ENCODE data around the gene MAN1C1. TPM values are rescaled to one million over a fixed set of nuclear protein-coding genes. Genes with fewer than 3 reads are reported as not detected.

The MAN1C1 gene
- total RNA-seq, 1 experiment from 2014 or later, result 1.2 TPM

- ChIA-PET POLR2A (no interaction called here), RAD21 (ENCODE audit: low non-redundant PET in 1 of 2, low total read pairs in 2 of 2, uncharacterized antibody in 2 of 2, unreplicated experiment in 2 of 2) (no interaction called here), CTCF (no interaction called here)
- DNase-seq (ENCODE audit: low read depth, low spot score), result no peak
- TF ChIP-seq SP1 (IDR thresholded peaks at IDR 0.05; ENCODE audit: low read depth) (no peak), YY1 (IDR thresholded peaks at IDR 0.05; ENCODE audit: extremely low read depth, insufficient replicate concordance, low read depth, low read length) (no peak), ATF3 (IDR thresholded peaks at IDR 0.05) (no peak), POLR2AphosphoS5 (IDR thresholded peaks at IDR 0.05; ENCODE audit: low read depth, low read length) (no peak), FOSL1 (IDR thresholded peaks at IDR 0.05; ENCODE audit: low read depth) (no peak), POLR2A (IDR thresholded peaks at IDR 0.05; ENCODE audit: borderline replicate concordance, extremely low read depth, insufficient read depth, insufficient read length) (no peak), CBX3 (IDR thresholded peaks at IDR 0.05; ENCODE audit: low read depth) (no peak), RAD21 (IDR thresholded peaks at IDR 0.05; ENCODE audit: low read depth) (no peak), ZFX (IDR thresholded peaks at IDR 0.05) (no peak), EZH2 (IDR thresholded peaks at IDR 0.05) (no peak), SRF (IDR thresholded peaks at IDR 0.05; ENCODE audit: low read depth) (no peak), CEBPB (IDR thresholded peaks at IDR 0.05; ENCODE audit: low read depth) (no peak)
- H3K9me3 ChIP-seq (ENCODE audit: control insufficient read depth in 1 of 2, insufficient read depth in 1 of 2, low read depth in 1 of 2, low read length in 2 of 2), result no peaks in the 10 kb centered on the region
- H3K9ac ChIP-seq (ENCODE audit: low read length), result no peak overlapping the region
- peak; percentile 47; the same call in 1 of the 2 replicates for ATAC-seq
- no TSS peak for BruUV-seq (replicated peaks)
- H3K36me3 ChIP-seq (ENCODE audit: control insufficient read depth in 1 of 2, insufficient read depth in 2 of 2, low read length in 2 of 2), result no peaks in the 10 kb centered on the region
- no peak overlapping the region for H3K4me2 ChIP-seq (ENCODE audit: low read length)
- H3K4me3 ChIP-seq (replicated peaks in 1 of 2; ENCODE audit: low read depth in 1 of 2, low read length in 2 of 2), result no peak overlapping the region
- H3K9me2 ChIP-seq (ENCODE audit: insufficient read depth), result no peaks in the 10 kb centered on the region
- intact Hi-C loops (cut with micrococcal nuclease), result no loop called here
- no peaks in the 10 kb centered on the region for H3K27me3 ChIP-seq (ENCODE audit: insufficient read depth, low read length)
- H3K79me2 ChIP-seq (ENCODE audit: insufficient read depth, low read length), result no peaks in the 10 kb centered on the region
- no peaks in the 10 kb centered on the region for H4K20me1 ChIP-seq (ENCODE audit: insufficient read depth)
- H2AFZ ChIP-seq (ENCODE audit: low read depth, low read length, poor library complexity, severe bottlenecking), result no peak overlapping the region
- no peaks in the 10 kb centered on the region for H3K4me1 ChIP-seq (ENCODE audit: control insufficient read depth in 1 of 2, insufficient read depth in 2 of 2, low read length in 2 of 2)
- H3K27ac ChIP-seq (ENCODE audit: low read depth, low read length), result no peak overlapping the region
Observed at GRCh38 chr1:25580927-25581326, 35.7 kb upstream of the MAN1C1 start.

DNA sequence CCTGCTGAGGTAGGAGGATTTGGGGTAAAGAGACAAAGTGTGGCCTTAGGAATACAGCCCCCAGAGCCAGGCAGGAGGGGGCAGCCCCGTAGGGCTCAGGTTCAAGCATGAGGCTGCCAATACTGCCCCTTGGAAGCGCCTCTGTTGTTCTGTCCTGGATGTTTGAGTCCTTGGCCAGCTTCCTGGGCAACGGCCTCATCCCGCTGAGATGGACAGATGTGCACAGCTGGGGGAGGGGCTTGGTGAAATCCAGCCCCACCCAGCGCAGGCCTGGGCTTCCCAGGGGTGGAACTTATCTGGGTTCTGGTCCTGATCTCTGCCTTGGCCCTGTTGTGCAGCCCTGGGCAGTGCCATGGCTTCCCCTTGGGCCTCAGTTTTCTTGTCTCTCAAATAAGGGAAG is 34.8 kb upstream of the MAN1C1 start:
- BruUV-seq (replicated peaks), result no TSS peak
- POLR2A ChIA-PET, result no interaction called here
- H4K20me1 ChIP-seq (ENCODE audit: insufficient read depth), result no peaks in the 10 kb centered on the region
- DNase-seq (ENCODE audit: low read depth, low spot score) (no peak), ATAC-seq (no peak)
- H3K79me2 ChIP-seq (ENCODE audit: insufficient read depth, low read length), result no peaks in the 10 kb centered on the region
- no peaks in the 10 kb centered on the region for H3K4me1 ChIP-seq (ENCODE audit: control insufficient read depth in 1 of 2, insufficient read depth in 2 of 2, low read length in 2 of 2)
- CTCF ChIA-PET, result no interaction called here
- no peak overlapping the region for H2AFZ ChIP-seq (ENCODE audit: low read depth, low read length, poor library complexity, severe bottlenecking)
- no peaks in the 10 kb centered on the region for H3K9me2 ChIP-seq (ENCODE audit: insufficient read depth)
- TF ChIP-seq POLR2AphosphoS5 (IDR thresholded peaks at IDR 0.05; ENCODE audit: low read depth, low read length), result no peak
- TF ChIP-seq ATF3 (IDR thresholded peaks at IDR 0.05), result no peak
- TF ChIP-seq ELF1 (IDR thresholded peaks at IDR 0.05; ENCODE audit: borderline replicate concordance, low read depth), result no peak
- TF ChIP-seq ZBTB33 (IDR thresholded peaks at IDR 0.05; ENCODE audit: extremely low read depth, insufficient replicate concordance, low read length), result no peak
- TF ChIP-seq ZFX (IDR thresholded peaks at IDR 0.05), result no peak
- TF ChIP-seq CEBPB (IDR thresholded peaks at IDR 0.05; ENCODE audit: low read depth), result no peak
- TF ChIP-seq SIN3A (IDR thresholded peaks at IDR 0.05; ENCODE audit: low read depth), result no peak
- no peak overlapping the region for H3K9ac ChIP-seq (ENCODE audit: low read length)
- no peaks in the 10 kb centered on the region for H3K36me3 ChIP-seq (ENCODE audit: control insufficient read depth in 1 of 2, insufficient read depth in 2 of 2, low read length in 2 of 2)
- no peaks in the 10 kb centered on the region for H3K27me3 ChIP-seq (ENCODE audit: insufficient read depth, low read length)
- RAD21 ChIA-PET (ENCODE audit: low non-redundant PET in 1 of 2, low total read pairs in 2 of 2, uncharacterized antibody in 2 of 2, unreplicated experiment in 2 of 2), result no interaction called here
- intact Hi-C loops (cut with micrococcal nuclease), result no loop called here
- H3K9me3 ChIP-seq (ENCODE audit: control insufficient read depth in 1 of 2, insufficient read depth in 1 of 2, low read depth in 1 of 2, low read length in 2 of 2), result no peaks in the 10 kb centered on the region
- H3K4me3 ChIP-seq (replicated peaks in 1 of 2; ENCODE audit: low read depth in 1 of 2, low read length in 2 of 2), result no peak overlapping the region
- H3K27ac ChIP-seq (ENCODE audit: low read depth, low read length), result no peak overlapping the region
- H3K4me2 ChIP-seq (ENCODE audit: low read length), result no peak overlapping the region

Data from HCT116 (cell line).